Measurements from ENCODE around the gene SLC22A12.
"Not testable (repeated sequence)": the region's sequence is repeated elsewhere in the genome, so short reads cannot be mapped to it uniquely, and the experiment has no call there.

The SLC22A12 gene

DNA sequence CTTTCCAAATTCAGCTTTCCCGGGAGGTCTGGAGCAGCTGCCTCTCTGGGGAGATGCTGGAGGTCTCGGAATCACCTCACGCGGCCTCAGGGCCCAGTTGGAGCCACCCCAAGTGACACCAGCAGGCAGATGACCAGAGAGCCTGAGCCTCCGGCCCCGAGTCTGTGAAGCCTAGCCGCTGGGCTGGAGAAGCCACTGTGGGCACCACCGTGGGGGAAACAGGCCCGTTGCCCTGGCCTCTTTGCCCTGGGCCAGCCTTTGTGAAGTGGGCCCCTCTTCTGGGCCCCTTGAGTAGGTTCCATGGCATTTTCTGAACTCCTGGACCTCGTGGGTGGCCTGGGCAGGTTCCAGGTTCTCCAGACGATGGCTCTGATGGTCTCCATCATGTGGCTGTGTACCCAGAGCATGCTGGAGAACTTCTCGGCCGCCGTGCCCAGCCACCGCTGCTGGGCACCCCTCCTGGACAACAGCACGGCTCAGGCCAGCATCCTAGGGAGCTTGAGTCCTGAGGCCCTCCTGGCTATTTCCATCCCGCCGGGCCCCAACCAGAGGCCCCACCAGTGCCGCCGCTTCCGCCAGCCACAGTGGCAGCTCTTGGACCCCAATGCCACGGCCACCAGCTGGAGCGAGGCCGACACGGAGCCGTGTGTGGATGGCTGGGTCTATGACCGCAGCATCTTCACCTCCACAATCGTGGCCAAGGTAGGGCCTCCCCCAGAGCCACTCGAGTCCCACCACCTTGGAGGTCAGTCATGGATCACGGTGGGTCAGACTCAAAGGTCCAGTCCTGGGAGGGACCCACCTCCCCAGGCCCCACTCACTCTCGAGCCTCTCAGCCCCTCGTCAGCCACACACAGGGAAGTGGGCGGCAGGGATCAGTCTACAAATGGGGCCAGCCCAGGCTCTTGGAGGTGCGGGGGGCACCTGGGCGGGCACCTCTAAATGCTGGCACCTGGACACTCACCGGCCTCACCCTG is 525 bp downstream of the SLC22A12 start:
- no peak overlapping the region for H3K27ac ChIP-seq (ENCODE audit: low read depth, low read length)
- no peak overlapping the region for H2AFZ ChIP-seq (ENCODE audit: low read length, unreplicated experiment)
- no peaks in the 10 kb centered on the region for H3K4me1 ChIP-seq (ENCODE audit: control insufficient read depth, insufficient read depth, low read length, unreplicated experiment)
- peaks cover 11% of the 10 kb centered on the region; the same call in 1 of the 2 replicates for H3K27me3 ChIP-seq (ENCODE audit: insufficient read depth, low read length)
- no peak overlapping the region for H3K4me3 ChIP-seq (ENCODE audit: low read depth, low read length)
- H3K36me3 ChIP-seq (ENCODE audit: insufficient read depth, low read length): no peaks in the 10 kb centered on the region
- no peaks in the 10 kb centered on the region for H3K79me2 ChIP-seq (ENCODE audit: control insufficient read depth, insufficient read depth, low read length, unreplicated experiment)

DNA sequence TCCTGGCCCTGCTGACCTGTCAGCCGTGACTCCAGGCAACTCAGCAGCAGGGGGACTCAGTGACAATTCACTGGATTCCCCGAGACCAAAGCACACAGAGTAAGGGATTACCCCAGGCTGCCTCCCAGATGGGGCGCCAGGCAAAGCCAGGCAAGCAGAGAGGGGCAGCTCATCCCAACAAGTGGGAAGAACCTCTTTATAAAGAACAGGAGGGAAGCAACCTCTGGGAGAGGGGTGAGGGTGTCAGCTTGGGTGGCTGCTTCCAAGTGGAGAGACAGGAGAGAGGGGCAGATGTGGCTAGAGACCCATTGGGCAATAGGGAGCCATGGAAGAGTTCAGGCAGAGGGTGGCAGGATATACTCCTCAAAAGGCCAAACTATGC is 1.2 kb downstream of the SLC22A12 start:
- Histone ChIP-seq H3K4me1 (ENCODE audit: control insufficient read depth, insufficient read depth, low read length, unreplicated experiment) (no peaks in the 10 kb centered on the region), H2AFZ (ENCODE audit: low read length, unreplicated experiment) (no peak overlapping the region), H3K27ac (ENCODE audit: low read depth, low read length) (no peak overlapping the region), H3K36me3 (ENCODE audit: insufficient read depth, low read length) (no peaks in the 10 kb centered on the region), H3K4me3 (ENCODE audit: low read depth, low read length) (no peak overlapping the region), H3K79me2 (ENCODE audit: control insufficient read depth, insufficient read depth, low read length, unreplicated experiment) (no peaks in the 10 kb centered on the region), H3K27me3 (ENCODE audit: insufficient read depth, low read length) (peaks cover 11% of the 10 kb centered on the region; the same call in 1 of the 2 replicates)

DNA sequence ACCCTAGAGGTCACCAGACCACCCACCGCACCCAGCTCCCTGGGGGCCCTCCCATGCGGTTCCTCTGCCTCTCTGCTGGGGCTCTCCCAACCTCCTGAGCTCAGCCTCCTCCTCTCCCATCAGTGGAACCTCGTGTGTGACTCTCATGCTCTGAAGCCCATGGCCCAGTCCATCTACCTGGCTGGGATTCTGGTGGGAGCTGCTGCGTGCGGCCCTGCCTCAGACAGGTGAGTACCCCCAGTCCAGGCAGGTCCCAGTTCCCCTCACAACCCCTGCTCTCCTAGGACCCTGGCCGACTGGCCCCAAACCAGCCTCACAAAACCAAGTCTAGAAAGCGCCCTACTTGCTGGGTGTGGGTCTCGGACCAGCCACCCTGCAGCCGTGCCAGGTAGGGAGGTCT is 1.6 kb downstream of the SLC22A12 start:
- H3K27me3 ChIP-seq (ENCODE audit: insufficient read depth, low read length): peaks cover 11% of the 10 kb centered on the region; the same call in 1 of the 2 replicates
- no peaks in the 10 kb centered on the region for H3K4me1 ChIP-seq (ENCODE audit: control insufficient read depth, insufficient read depth, low read length, unreplicated experiment)
- no peaks in the 10 kb centered on the region for H3K36me3 ChIP-seq (ENCODE audit: insufficient read depth, low read length)
- H3K4me3 ChIP-seq (ENCODE audit: low read depth, low read length): no peak overlapping the region
- H3K27ac ChIP-seq (ENCODE audit: low read depth, low read length): no peak overlapping the region
- no peaks in the 10 kb centered on the region for H3K79me2 ChIP-seq (ENCODE audit: control insufficient read depth, insufficient read depth, low read length, unreplicated experiment)
- no peak overlapping the region for H2AFZ ChIP-seq (ENCODE audit: low read length, unreplicated experiment)

DNA sequence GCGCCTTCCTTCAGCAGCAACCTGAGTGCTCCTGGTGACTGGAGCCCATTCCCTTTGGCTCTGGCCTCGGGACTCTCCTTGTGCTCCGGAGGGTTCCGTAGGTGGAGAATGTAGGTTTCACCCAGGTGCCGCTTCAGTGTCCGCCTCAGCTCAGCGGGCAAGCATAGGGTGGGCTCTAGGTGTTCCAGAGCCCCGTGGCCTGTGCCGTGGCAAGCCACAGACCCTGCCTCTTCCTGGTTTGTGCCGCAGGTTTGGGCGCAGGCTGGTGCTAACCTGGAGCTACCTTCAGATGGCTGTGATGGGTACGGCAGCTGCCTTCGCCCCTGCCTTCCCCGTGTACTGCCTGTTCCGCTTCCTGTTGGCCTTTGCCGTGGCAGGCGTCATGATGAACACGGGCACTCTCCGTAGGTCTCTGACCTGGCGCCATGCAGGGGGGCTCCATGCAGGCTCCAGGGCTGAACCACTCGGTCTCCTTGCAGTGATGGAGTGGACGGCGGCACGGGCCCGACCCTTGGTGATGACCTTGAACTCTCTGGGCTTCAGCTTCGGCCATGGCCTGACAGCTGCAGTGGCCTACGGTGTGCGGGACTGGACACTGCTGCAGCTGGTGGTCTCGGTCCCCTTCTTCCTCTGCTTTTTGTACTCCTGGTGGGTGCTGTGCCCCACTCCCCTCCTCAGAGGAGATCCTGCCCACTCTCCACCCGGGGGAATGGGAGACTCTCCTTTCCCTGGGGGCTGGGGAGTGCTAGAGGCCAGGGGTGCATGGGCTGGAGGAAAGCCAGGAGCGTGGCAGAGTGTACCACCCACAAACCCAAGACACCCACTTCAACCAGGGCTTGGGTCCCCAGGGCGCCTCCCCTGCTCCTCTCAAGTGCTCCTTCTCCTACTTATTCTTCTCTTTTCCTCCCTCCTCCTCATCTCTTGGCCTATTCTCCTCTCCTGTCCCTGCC is 2.4 kb downstream of the SLC22A12 start:
- Histone ChIP-seq H3K79me2 (ENCODE audit: control insufficient read depth, insufficient read depth, low read length, unreplicated experiment) (no peaks in the 10 kb centered on the region), H3K27me3 (ENCODE audit: insufficient read depth, low read length) (0 out of 2 replicates have a peak, but pooled peaks cover 4% of the 10 kb centered on the region), H3K27ac (ENCODE audit: low read depth, low read length) (no peak overlapping the region), H3K36me3 (ENCODE audit: insufficient read depth, low read length) (no peaks in the 10 kb centered on the region), H3K4me1 (ENCODE audit: control insufficient read depth, insufficient read depth, low read length, unreplicated experiment) (no peaks in the 10 kb centered on the region), H2AFZ (ENCODE audit: low read length, unreplicated experiment) (no peak overlapping the region), H3K4me3 (ENCODE audit: low read depth, low read length) (no peak overlapping the region)

DNA sequence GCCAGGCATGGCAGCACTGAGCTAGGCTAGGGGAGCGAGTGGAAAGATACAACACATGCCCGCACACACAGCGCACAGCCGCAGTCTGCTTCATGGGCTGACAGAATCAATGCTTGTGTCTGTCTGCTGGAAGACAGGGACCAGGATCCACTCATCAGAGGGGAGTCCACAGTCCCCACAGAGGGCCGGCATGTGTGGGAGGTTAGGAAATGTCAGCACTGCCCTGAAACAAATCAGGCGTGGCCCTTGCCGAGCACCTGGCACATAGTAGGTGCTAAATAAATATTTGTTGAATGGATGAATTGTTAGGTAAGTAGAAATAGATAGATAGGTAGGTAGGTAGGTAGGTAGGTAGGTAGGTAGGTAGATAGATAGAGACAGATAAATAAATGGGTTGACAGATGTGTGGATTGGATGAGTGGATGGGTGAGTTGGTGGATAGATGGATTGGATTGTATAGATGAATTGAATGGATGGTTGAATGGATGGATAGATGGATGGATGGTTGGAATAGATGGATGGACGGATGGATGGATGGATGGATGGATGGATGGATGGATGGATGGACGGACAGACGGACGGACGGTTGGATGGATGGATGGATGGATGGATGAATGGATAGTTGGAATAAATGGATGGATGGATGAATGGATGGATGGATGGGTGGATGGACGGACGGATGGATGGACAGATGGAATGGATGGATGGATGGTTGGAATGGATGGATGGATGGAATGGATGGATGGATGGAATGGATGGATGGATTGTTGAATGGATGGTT is 3.3 kb downstream of the SLC22A12 start:
- no peaks in the 10 kb centered on the region for H3K36me3 ChIP-seq (ENCODE audit: insufficient read depth, low read length)
- H3K4me1 ChIP-seq (ENCODE audit: control insufficient read depth, insufficient read depth, low read length, unreplicated experiment): no peaks in the 10 kb centered on the region
- H3K79me2 ChIP-seq (ENCODE audit: control insufficient read depth, insufficient read depth, low read length, unreplicated experiment): no peaks in the 10 kb centered on the region
- H3K4me3 ChIP-seq (ENCODE audit: low read depth, low read length): no peak overlapping the region
- 0 out of 2 replicates have a peak, but pooled peaks cover under 1% of the 10 kb centered on the region for H3K27me3 ChIP-seq (ENCODE audit: insufficient read depth, low read length)
- no peak overlapping the region for H3K27ac ChIP-seq (ENCODE audit: low read depth, low read length)
- H2AFZ ChIP-seq (ENCODE audit: low read length, unreplicated experiment): no peak overlapping the region

DNA sequence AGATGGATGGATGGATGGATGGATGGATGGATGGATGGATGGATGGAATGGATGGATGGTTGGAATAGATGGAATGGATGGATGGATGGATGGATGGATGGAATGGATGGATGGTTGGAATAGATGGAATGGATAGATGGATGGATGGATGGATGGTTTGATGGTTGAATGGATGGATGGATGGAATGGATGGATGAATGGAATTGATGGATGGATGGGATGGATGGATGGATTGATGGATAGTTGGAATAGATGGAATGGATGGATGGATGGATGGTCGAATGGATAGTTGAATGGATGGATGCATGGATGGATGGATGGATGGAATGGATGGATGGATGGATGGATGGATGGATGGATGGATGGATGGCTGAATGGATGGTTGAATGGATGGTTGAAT is 4.9 kb downstream of the SLC22A12 start:
- H3K27ac ChIP-seq (ENCODE audit: low read depth, low read length); H3K36me3 ChIP-seq (ENCODE audit: insufficient read depth, low read length); H3K4me3 ChIP-seq (ENCODE audit: low read depth, low read length); H3K27me3 ChIP-seq (ENCODE audit: insufficient read depth, low read length); H3K79me2 ChIP-seq (ENCODE audit: control insufficient read depth, insufficient read depth, low read length, unreplicated experiment); H2AFZ ChIP-seq (ENCODE audit: low read length, unreplicated experiment); H3K4me1 ChIP-seq (ENCODE audit: control insufficient read depth, insufficient read depth, low read length, unreplicated experiment): not testable (repeated sequence)

DNA sequence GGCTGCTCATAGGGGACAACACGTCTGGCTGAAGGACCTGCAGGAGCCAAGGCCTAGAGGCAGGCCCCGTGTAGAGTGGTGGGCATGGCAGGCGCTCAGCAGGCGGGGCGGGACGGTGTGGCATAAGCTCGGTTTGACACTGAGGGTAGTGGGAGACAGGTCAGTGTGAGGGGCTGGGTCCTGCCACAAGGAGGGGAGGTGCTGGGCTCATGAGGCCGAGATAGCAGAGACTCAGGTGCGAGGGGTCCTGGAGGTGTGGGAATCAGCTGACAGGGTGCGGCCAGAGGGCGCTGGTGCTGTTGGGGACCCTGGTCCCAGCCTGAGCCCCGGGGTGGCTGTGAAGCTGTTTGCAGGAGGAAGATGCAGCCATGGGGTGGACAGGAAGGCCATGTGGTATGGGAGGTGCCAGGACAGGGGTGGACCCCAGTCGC is 6.7 kb downstream of the SLC22A12 start:
- no peaks in the 10 kb centered on the region for H3K79me2 ChIP-seq (ENCODE audit: control insufficient read depth, insufficient read depth, low read length, unreplicated experiment)
- no peak overlapping the region for H2AFZ ChIP-seq (ENCODE audit: low read length, unreplicated experiment)
- H3K36me3 ChIP-seq (ENCODE audit: insufficient read depth, low read length): no peaks in the 10 kb centered on the region
- H3K27ac ChIP-seq (ENCODE audit: low read depth, low read length): no peak overlapping the region
- H3K4me3 ChIP-seq (ENCODE audit: low read depth, low read length): no peak overlapping the region
- no peaks in the 10 kb centered on the region for H3K27me3 ChIP-seq (ENCODE audit: insufficient read depth, low read length)
- H3K4me1 ChIP-seq (ENCODE audit: control insufficient read depth, insufficient read depth, low read length, unreplicated experiment): no peaks in the 10 kb centered on the region

DNA sequence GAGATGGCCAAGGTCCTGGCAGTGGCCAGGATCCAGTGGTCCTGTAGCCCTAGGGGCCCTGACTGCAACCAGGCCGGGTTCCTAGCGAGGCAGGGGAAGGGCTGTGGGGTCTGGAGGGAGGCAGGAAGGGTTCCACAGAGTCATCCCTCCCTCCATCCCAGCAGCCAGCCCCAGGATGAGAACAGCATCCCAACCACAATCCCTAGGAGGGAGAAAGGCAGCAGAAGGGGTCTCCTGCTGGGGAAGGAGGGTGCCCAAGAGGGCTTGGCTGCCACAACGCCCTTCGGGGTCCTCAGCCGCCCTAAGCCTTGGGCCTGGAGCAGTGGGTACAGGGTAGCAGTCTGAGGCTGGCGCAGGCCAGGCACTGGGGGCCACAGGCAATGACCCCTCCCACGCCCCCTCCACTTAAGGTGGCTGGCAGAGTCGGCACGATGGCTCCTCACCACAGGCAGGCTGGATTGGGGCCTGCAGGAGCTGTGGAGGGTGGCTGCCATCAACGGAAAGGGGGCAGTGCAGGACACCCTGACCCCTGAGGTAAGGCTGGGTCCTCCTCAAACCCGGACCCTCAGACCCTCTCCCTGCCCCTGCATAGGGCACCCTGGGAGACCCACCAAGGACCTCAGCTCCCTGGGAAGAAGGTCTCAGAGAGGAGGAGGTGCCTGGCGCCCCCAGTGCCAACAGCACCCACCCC is 7.2 kb downstream of the SLC22A12 start:
- no peak overlapping the region for H2AFZ ChIP-seq (ENCODE audit: low read length, unreplicated experiment)
- H3K4me1 ChIP-seq (ENCODE audit: control insufficient read depth, insufficient read depth, low read length, unreplicated experiment): no peaks in the 10 kb centered on the region
- H3K79me2 ChIP-seq (ENCODE audit: control insufficient read depth, insufficient read depth, low read length, unreplicated experiment): no peaks in the 10 kb centered on the region
- no peaks in the 10 kb centered on the region for H3K36me3 ChIP-seq (ENCODE audit: insufficient read depth, low read length)
- H3K4me3 ChIP-seq (ENCODE audit: low read depth, low read length): no peak overlapping the region
- no peak overlapping the region for H3K27ac ChIP-seq (ENCODE audit: low read depth, low read length)
- no peaks in the 10 kb centered on the region for H3K27me3 ChIP-seq (ENCODE audit: insufficient read depth, low read length)

DNA sequence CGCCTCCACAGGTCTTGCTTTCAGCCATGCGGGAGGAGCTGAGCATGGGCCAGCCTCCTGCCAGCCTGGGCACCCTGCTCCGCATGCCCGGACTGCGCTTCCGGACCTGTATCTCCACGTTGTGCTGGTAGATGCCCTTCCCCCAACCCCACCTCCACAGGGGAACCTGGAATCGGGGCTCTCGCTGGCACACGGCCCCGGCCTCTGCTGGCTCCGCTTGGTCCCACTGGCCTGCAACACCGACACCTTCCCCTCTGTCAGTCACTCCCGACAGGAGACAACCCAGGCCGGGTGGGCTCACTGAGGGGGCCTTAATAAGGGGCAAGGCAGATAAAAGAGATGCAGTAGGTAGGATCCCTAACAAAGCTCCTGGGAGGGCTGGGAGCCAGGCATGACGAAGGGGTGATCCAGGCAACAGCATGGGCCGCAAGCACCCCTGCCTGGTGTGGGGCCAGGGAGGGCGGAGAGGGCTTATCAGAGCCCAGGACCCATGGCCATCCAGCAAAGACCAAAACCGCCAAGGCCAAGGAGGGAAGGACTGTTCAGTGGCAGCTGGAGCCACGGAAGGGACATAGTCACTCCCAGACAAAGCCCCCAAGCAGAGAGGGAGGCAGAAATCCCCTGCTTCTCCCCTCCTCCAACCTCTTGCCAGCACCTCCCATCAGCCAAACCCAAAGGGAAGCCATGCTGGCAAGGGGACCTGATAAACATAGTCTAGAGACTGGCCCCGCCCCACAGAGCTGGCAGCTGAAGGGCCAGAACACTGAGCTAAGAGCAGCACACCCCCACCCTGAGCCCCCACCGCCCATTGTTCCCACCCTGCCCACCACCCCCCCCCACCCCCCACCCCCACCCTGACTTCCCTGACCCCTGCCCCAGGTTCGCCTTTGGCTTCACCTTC is 8.0 kb downstream of the SLC22A12 start:
- no peaks in the 10 kb centered on the region for H3K27me3 ChIP-seq (ENCODE audit: insufficient read depth, low read length)
- no peaks in the 10 kb centered on the region for H3K36me3 ChIP-seq (ENCODE audit: insufficient read depth, low read length)
- no peaks in the 10 kb centered on the region for H3K4me1 ChIP-seq (ENCODE audit: control insufficient read depth, insufficient read depth, low read length, unreplicated experiment)
- H3K27ac ChIP-seq (ENCODE audit: low read depth, low read length): no peak overlapping the region
- no peaks in the 10 kb centered on the region for H3K79me2 ChIP-seq (ENCODE audit: control insufficient read depth, insufficient read depth, low read length, unreplicated experiment)
- H3K4me3 ChIP-seq (ENCODE audit: low read depth, low read length): no peak overlapping the region
- no peak overlapping the region for H2AFZ ChIP-seq (ENCODE audit: low read length, unreplicated experiment)

All from ACC112 (cell line).